Activated CD8-positive, alpha-beta memory T cell treated with anti-CD3 and anti-CD28 coated beads, Interleukin-2, amount 50 U/mL, for 1 hour (primary cell): ENCODE data around the gene SLC4A1AP.

Experiments
- DNase-seq: peaks from one replicate; pipeline ENCODE4 v3.0.0-alpha.2; 2020; ENCODE audit errors: extremely low read depth

Gene SLC4A1AP

GRCh38 chr2:27741673-27742072, 78.0 kb downstream of the SLC4A1AP start:
- no peak for DNase-seq

GRCh38 chr2:27742571-27742970, 78.9 kb downstream of the SLC4A1AP start:
- DNase-seq = no peak
